GM23338 (cell line): ENCODE data around the gene STRC. TPM values are rescaled to one million over a fixed set of nuclear protein-coding genes. Genes with fewer than 3 reads are reported as not detected.
"Not testable (repeated sequence)": the region's sequence is repeated elsewhere in the genome, so short reads cannot be mapped to it uniquely, and the experiment has no call there.

Source experiments
- ATAC-seq: fragments of 200-7000 bp; cut with Tn5 transposase; 3 replicates; pipeline ENCODE4 v1.9.1; 2020
- DNase-seq: peaks from one replicate; pipeline ENCODE4 v3.0.0-alpha.2; 2015; ENCODE audit warnings: low spot score
- H2AFZ ChIP-seq: fragments of 200-600 bp; sonication (generic); 2 replicates; pipeline ENCODE4 v1.8.0; 2016; ENCODE audit warnings: antibody characterized with exemption, mild to moderate bottlenecking, moderate library complexity
- H3F3A ChIP-seq: fragments of 200-600 bp; sonication (generic); replicated peaks from 2 replicates; pipeline ENCODE4 v1.8.0; 2017; ENCODE audit warnings: antibody characterized with exemption, mixed run types, low read depth
- H3K27ac ChIP-seq: fragments of 200-600 bp; sonication (generic); 2 replicates; pipeline ENCODE4 v1.6.1; 2016; ENCODE audit warnings: low read depth
- H3K27me3 ChIP-seq: fragments of 200-600 bp; sonication (generic); 2 replicates; pipeline ENCODE4 v1.8.0; 2016; ENCODE audit warnings: mild to moderate bottlenecking, mixed run types, moderate library complexity; ENCODE audit not compliant: insufficient read depth
- H3K36me3 ChIP-seq: fragments of 200-600 bp; sonication (generic); 2 replicates; pipeline ENCODE4 v1.8.0; 2016; ENCODE audit warnings: mild to moderate bottlenecking; ENCODE audit not compliant: insufficient read depth
- H3K4me1 ChIP-seq: fragments of 200-600 bp; sonication (generic); 2 replicates; pipeline ENCODE4 v1.8.0; 2016; ENCODE audit warnings: mild to moderate bottlenecking, moderate library complexity; ENCODE audit not compliant: insufficient read depth
- H3K4me2 ChIP-seq: fragments of 200-600 bp; sonication (generic); 2 replicates; pipeline ENCODE4 v1.7.1; 2017; ENCODE audit warnings: mixed run types
- H3K4me3 ChIP-seq: fragments of 200-600 bp; sonication (generic); 2 replicates; pipeline ENCODE4 v1.6.1; 2016; ENCODE audit warnings: mixed run types
- H3K79me2 ChIP-seq: fragments of 200-600 bp; sonication (generic); replicated peaks from 2 replicates; pipeline ENCODE4 v1.8.0; 2017; ENCODE audit warnings: mild to moderate bottlenecking; ENCODE audit not compliant: insufficient read depth
- H3K9me2 ChIP-seq: fragments of 200-600 bp; sonication (generic); 2 replicates; pipeline ENCODE4 v1.8.0; 2017; ENCODE audit not compliant: insufficient read depth
- H4K20me1 ChIP-seq: fragments of 200-600 bp; sonication (generic); replicated peaks from 2 replicates; pipeline ENCODE4 v1.8.0; 2017; ENCODE audit warnings: mild to moderate bottlenecking; ENCODE audit not compliant: insufficient read depth
- H3K27ac Mint-ChIP-seq: 2 replicates; pipeline ENCODE4 v1.8.0; 2020; ENCODE audit warnings: inconsistent platforms, mild to moderate bottlenecking, moderate library complexity, mixed read lengths
- H3K27me3 Mint-ChIP-seq: 3 replicates; pipeline ENCODE4 v1.8.0; 2022; ENCODE audit warnings: low read depth, mild to moderate bottlenecking, moderate library complexity, mixed read lengths, inconsistent platforms; ENCODE audit not compliant: insufficient read depth, poor library complexity
- H3K36me3 Mint-ChIP-seq: 3 replicates; pipeline ENCODE4 v1.8.0; 2021; ENCODE audit warnings: low read depth, mild to moderate bottlenecking, inconsistent platforms, moderate library complexity, mixed read lengths
- H3K4me1 Mint-ChIP-seq: 3 replicates; pipeline ENCODE4 v1.8.0; 2020; ENCODE audit warnings: mild to moderate bottlenecking, inconsistent platforms, mixed read lengths
- H3K4me3 Mint-ChIP-seq: 3 replicates; pipeline ENCODE4 v1.8.0; 2021; ENCODE audit warnings: moderate library complexity, mild to moderate bottlenecking, inconsistent platforms, mixed read lengths
- H3K9me3 Mint-ChIP-seq: 3 replicates; pipeline ENCODE4 v1.8.0; 2020; ENCODE audit warnings: moderate library complexity, mild to moderate bottlenecking, inconsistent platforms, mixed read lengths
- long read RNA-seq: library from polyadenylated mRNA; unstranded; transcript quantifications from one replicate; pipeline ENCODE4 v2.0.0, GENCODE V29; 2020; ENCODE audit not compliant: unreplicated experiment
- polyA plus RNA-seq: library from polyadenylated mRNA; unstranded; fragments of >200 nt; fragmentation: Nextera tagmentation; extraction: Ambion mirVana; gene quantifications from 2 replicates; pipeline ENCODE4 v1.2.1, GENCODE V29; 2016
- total RNA-seq: library from RNA; depleted of rRNA; stranded (reverse); fragments of >200 nt; shearing (Covaris generic); gene quantifications from 2 replicates; pipeline ENCODE4 v1.2.3, GENCODE V29; 2014; rRNA removed

Gene STRC
- total RNA-seq: 0.19 and 0.45 TPM in 2 replicates
- 0.40 TPM in 1 of 2 replicates, not detected in the other for polyA plus RNA-seq
- long read RNA-seq: 0 reads

DNA sequence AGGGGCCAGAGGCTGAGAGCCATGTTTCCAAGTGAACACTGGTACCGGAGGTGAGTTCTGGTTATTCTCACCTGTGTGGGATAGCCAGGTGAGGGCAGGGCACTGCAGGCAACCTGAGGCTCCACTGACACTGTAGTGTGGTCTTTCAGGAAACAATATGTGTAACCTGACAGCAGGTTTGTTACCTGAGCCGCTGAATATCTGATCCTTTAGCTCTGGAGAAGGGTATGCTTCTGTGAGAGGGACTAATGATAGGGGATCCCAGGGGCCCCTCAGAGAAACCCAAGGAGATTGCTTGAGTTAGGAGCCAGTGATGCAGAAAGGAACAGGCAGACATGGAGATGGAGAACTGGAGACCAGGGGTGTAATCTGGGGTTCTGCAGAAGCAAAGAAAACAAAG, at the start of gene STRC:
Gene STRC (minus strand): TSS at position 101 of the 400 bp plus-strand sequence. CDS start 78 bp downstream, at position 23.
- H3K79me2 ChIP-seq, H3K27me3 Mint-ChIP-seq, H3K27ac ChIP-seq, H3K9me3 Mint-ChIP-seq, H3F3A ChIP-seq, H3K36me3 Mint-ChIP-seq, H3K9me2 ChIP-seq, H4K20me1 ChIP-seq, H3K27ac Mint-ChIP-seq, H3K4me3 ChIP-seq, H3K27me3 ChIP-seq, H2AFZ ChIP-seq, H3K36me3 ChIP-seq, DNase-seq, H3K4me3 Mint-ChIP-seq, H3K4me2 ChIP-seq, H3K4me1 Mint-ChIP-seq, H3K4me1 ChIP-seq: not testable (repeated sequence)
- peak; percentile 49 for ATAC-seq

- H4K20me1 ChIP-seq, H3K9me2 ChIP-seq, H3K27me3 ChIP-seq, H3K27ac Mint-ChIP-seq, H3K36me3 ChIP-seq, H3K4me2 ChIP-seq, H3K27ac ChIP-seq, H3K9me3 Mint-ChIP-seq, ATAC-seq, H3K4me1 ChIP-seq, DNase-seq, H2AFZ ChIP-seq, H3K4me3 ChIP-seq, H3F3A ChIP-seq, H3K36me3 Mint-ChIP-seq, H3K4me1 Mint-ChIP-seq, H3K27me3 Mint-ChIP-seq, H3K79me2 ChIP-seq, H3K4me3 Mint-ChIP-seq: not testable (repeated sequence)
These were observed 47.6 kb upstream of the STRC start for GRCh38 chr15:43666177-43666576.

GRCh38 chr15:43663333-43663732, 44.7 kb upstream of the STRC start:
- not testable (repeated sequence) for H3K9me3 Mint-ChIP-seq, H3K27me3 ChIP-seq, H3K79me2 ChIP-seq, H3F3A ChIP-seq, H3K27ac Mint-ChIP-seq, H3K9me2 ChIP-seq, DNase-seq, ATAC-seq, H3K27ac ChIP-seq, H3K36me3 ChIP-seq, H3K4me3 Mint-ChIP-seq, H3K4me1 ChIP-seq, H3K4me3 ChIP-seq, H3K27me3 Mint-ChIP-seq, H3K36me3 Mint-ChIP-seq, H4K20me1 ChIP-seq, H3K4me1 Mint-ChIP-seq, H2AFZ ChIP-seq, H3K4me2 ChIP-seq

- H3K36me3 Mint-ChIP-seq, ATAC-seq, H3K27me3 ChIP-seq: not testable (repeated sequence)
These were observed 43.7 kb upstream of the STRC start for GRCh38 chr15:43662293-43662692.

GRCh38 chr15:43659727-43660126, 41.1 kb upstream of the STRC start:
- H3K27ac ChIP-seq, H3K27me3 ChIP-seq, H3K36me3 Mint-ChIP-seq, H3K4me3 ChIP-seq, H3K9me3 Mint-ChIP-seq, H3K4me1 Mint-ChIP-seq, H2AFZ ChIP-seq, H3K27ac Mint-ChIP-seq, H3K9me2 ChIP-seq, H3K36me3 ChIP-seq, H3K4me3 Mint-ChIP-seq, ATAC-seq, DNase-seq, H3K4me1 ChIP-seq, H3K79me2 ChIP-seq, H3K4me2 ChIP-seq, H3K27me3 Mint-ChIP-seq, H4K20me1 ChIP-seq, H3F3A ChIP-seq: not testable (repeated sequence)

More at GRCh38 chr15:43662293-43662692, 43.7 kb upstream of the STRC start:
- not testable (repeated sequence) for H3K4me2 ChIP-seq, H3K4me3 ChIP-seq, H3K4me1 ChIP-seq, H2AFZ ChIP-seq, H3K9me3 Mint-ChIP-seq, H3K9me2 ChIP-seq, H3K27ac Mint-ChIP-seq, H3F3A ChIP-seq, H3K27ac ChIP-seq, H3K27me3 Mint-ChIP-seq, H3K4me1 Mint-ChIP-seq, H3K4me3 Mint-ChIP-seq, H3K79me2 ChIP-seq, DNase-seq, H3K36me3 ChIP-seq, H4K20me1 ChIP-seq

- H3K27ac ChIP-seq, DNase-seq, H3K9me2 ChIP-seq, H3K4me3 ChIP-seq, H3K27me3 Mint-ChIP-seq, H3K4me3 Mint-ChIP-seq, H4K20me1 ChIP-seq, H3K27ac Mint-ChIP-seq, H3K4me1 ChIP-seq, H3K36me3 ChIP-seq, H3K4me2 ChIP-seq, H2AFZ ChIP-seq, H3F3A ChIP-seq, H3K79me2 ChIP-seq, ATAC-seq, H3K4me1 Mint-ChIP-seq, H3K27me3 ChIP-seq: not testable (repeated sequence)
- peaks cover 26% of the 10 kb centered on the region for H3K9me3 Mint-ChIP-seq
- H3K36me3 Mint-ChIP-seq: peaks cover 35% of the 10 kb centered on the region
These were observed 30.9 kb upstream of the STRC start for GRCh38 chr15:43649430-43649926.
